Adrenal gland (tissue), 12 donors: ENCODE measurements around the gene DCAF11. TPM values are rescaled to one million over a fixed set of nuclear protein-coding genes. Genes with fewer than 3 reads are reported as not detected.

ENCODE experiments used
- DNase-seq, 7 donors: peaks; one replicate each; pipeline ENCODE4 v3.0.0-alpha.2; 2019 to 2020
- H3K27ac ChIP-seq, 5 donors: fragments of 200-600 bp; sonication (generic) in 4 of 5; 1 replicate in 3 of 5; 2 replicates in 2 of 5; pipeline versions ENCODE4 v1.5.1 to v1.8.0; 2016 to 2020; ENCODE audit warnings: mild to moderate bottlenecking in 1 of 5
- H3K27me3 ChIP-seq: fragments of 200-600 bp; 2 replicates; pipeline ENCODE4 v1.8.0; 2021
- H3K36me3 ChIP-seq, 2 donors: fragments of 200-600 bp; replicated peaks in 1 of 2; 1 replicate in 1 of 2; 2 replicates in 1 of 2; pipeline versions ENCODE4 v1.5.1 to v1.8.0; 2018 to 2022
- H3K4me1 ChIP-seq, 2 donors: fragments of 200-600 bp; replicated peaks in 1 of 2; 1 replicate in 1 of 2; 2 replicates in 1 of 2; pipeline versions ENCODE4 v1.5.1 to v1.8.0; 2018 to 2021
- H3K4me3 ChIP-seq, 4 donors: fragments of 200-600 bp; sonication (generic) in 3 of 4; one replicate each; pipeline ENCODE4 v1.5.1; 2016 to 2018
- H3K9me3 ChIP-seq, 3 donors: fragments of 200-600 bp; sonication (generic) in 1 of 3; replicated peaks in 1 of 3; 1 replicate in 2 of 3; 2 replicates in 1 of 3; pipeline versions ENCODE4 v1.5.1 to v1.8.0; 2016 to 2021
- CTCF ChIP-seq, 6 experiments: fragments of 450-650 bp in 4 of 6; fragments of 200-600 bp in 2 of 6; sonication (generic) in 1 of 6; IDR thresholded peaks; 1 replicate in 5 of 6; 2 replicates in 1 of 6; pipeline versions ENCODE4 v1.5.1 to v1.8.0; 2016 to 2021; ENCODE audit warnings: antibody characterized with exemption in 6 of 6, mild to moderate bottlenecking in 2 of 6, moderate library complexity in 1 of 6
- POLR2A ChIP-seq, 2 donors: fragments of 450-650 bp; IDR thresholded peaks; one replicate each; pipeline ENCODE4 v1.6.1; 2017; ENCODE audit warnings: antibody characterized with exemption in 2 of 2, mild to moderate bottlenecking in 2 of 2, moderate library complexity in 1 of 2
- WGBS, 4 donors: extraction: QIAGEN DNeasy Blood & Tissue Kit in 2 of 4; methylation state at CpG; one replicate each; pipeline versions ENCODE4 v1.1.5 to v1.1.7; 2013 to 2017; 5-methylcytosine and 5-hydroxymethylcytosine counted together
- intact Hi-C, 2 donors: fragments of 100-400 bp; cut with DNase I; formaldehyde crosslinking; loops; one replicate each; pipeline versions ENCODE4 v1.14.1 to v1.15.0; 2022 to 2023
- polyA plus RNA-seq, 3 donors: library from polyadenylated mRNA; stranded (reverse); fragments of 200-250 nt in 2 of 3; fragments of 350-450 nt in 1 of 3; fragmentation: Illumina TruSeq in 1 of 3; extraction: RNeasy Lipid Tissue Mini Kit (QIAGEN cat#74804) in 1 of 3; gene quantifications; one replicate each; pipeline ENCODE4 v1.2.3, GENCODE V29; 2013 to 2014
- total RNA-seq, 9 donors: library from RNA; depleted of rRNA in 4 of 9; stranded (reverse); fragments of >200 nt in 4 of 9; fragments of 120-200 nt in 1 of 9; fragmentation: NEBNext Ultra II Directional in 1 of 9; extraction: Animal tissue kit (Norgen Biotek cat#: 25700) in 1 of 9; gene quantifications; one replicate each; pipeline versions ENCODE4 v1.1.0 to v1.2.4, GENCODE V29; 2013 to 2023
- donor health status: healthy with polysubstance abuse.
- donor health status: Bipolar disorder and iron deficiency.
- donor health status: DM: yes; HTN: yes; CAD: no.
- donor health status: DM: no; HTN: no; CAD: no.
- donor health status: DM: no; HTN: no; CAD: no.
- donor health status: DM: yes; HTN: yes; CAD: no.

Gene DCAF11
- total and polyA plus RNA-seq, 12 donors, result 40.4 to 401 (median 120) TPM

- intact Hi-C loops, result no loop called here
- no peaks in the 10 kb centered on the region for H3K27me3 ChIP-seq
- H3K4me1 ChIP-seq, result peaks cover 4 to 14% of the 10 kb centered on the region in 2 donors
- TF ChIP-seq CTCF (IDR thresholded peaks at IDR 0.05) (no peak), POLR2A (IDR thresholded peaks at IDR 0.05) (no peak)
- no peaks in the 10 kb centered on the region for H3K9me3 ChIP-seq
- peaks cover 0 to 11% of the 10 kb centered on the region in 2 donors for H3K36me3 ChIP-seq
- no peak for DNase-seq
- no peak overlapping the region for H3K27ac ChIP-seq
- WGBS, 4 donors, result 88 to 96% (median 91%) methylated on average over 11 to 17 of the region's 17 CpGs
- H3K4me3 ChIP-seq, result no peak overlapping the region
Measured at GRCh38 chr14:24098927-24099813, 15.4 kb upstream of the DCAF11 start.

DNA sequence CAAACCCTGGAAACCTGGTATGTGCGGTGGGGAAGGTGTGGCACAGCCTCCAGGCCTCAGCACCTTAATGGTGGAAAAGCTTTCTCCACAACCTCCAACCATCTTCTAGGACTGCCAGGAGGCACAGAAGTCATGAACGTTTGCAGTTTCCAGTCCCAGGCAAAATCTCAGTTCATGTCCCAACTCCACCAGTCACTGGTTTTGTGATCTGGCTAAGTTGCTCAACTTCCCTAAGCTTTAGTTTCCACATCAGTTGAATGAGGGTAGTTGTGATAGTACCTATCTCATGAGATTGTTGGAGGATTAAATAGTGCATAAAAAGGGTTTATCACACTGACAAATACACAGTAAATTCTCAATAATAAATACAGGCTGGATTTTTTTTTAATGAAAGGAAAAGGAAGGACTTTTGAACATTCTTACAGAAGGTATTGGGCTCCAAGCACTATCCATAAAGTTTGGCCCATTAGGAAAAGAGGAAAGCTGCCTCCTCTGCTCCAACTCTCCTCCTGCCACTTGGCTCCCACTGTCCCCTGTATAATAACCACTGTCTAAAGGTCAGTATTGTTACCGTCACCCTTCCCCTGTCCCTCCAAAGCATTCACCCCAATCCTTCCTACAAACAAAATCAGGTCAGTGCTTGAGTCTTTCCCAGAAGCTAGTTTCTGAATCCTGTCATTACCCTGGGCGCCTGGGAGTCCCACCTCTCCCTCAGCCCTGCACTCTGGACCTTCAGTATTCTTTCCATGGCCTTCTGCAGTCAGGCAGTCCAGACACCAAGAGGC lies 14.2 kb upstream of the DCAF11 start:
- H3K4me3 ChIP-seq, result no peak overlapping the region
- no peaks in the 10 kb centered on the region for H3K9me3 ChIP-seq
- 80 to 90% (median 84%) methylated on average over 4 of the region's 4 CpGs for WGBS, 4 donors
- intact Hi-C loops, result no loop called here
- H3K27me3 ChIP-seq, result no peaks in the 10 kb centered on the region
- peaks cover 0 to 5% of the 10 kb centered on the region in 2 donors for H3K4me1 ChIP-seq
- no peak for DNase-seq
- TF ChIP-seq POLR2A (IDR thresholded peaks at IDR 0.05) (no peak), CTCF (IDR thresholded peaks at IDR 0.05) (no peak)
- no peak overlapping the region for H3K27ac ChIP-seq
- peaks cover 0 to 11% of the 10 kb centered on the region in 2 donors for H3K36me3 ChIP-seq

- peaks cover 0 to 11% of the 10 kb centered on the region in 2 donors for H3K36me3 ChIP-seq
Measured at GRCh38 chr14:24100982-24101494, 13.5 kb upstream of the DCAF11 start.

More at GRCh38 chr14:24100982-24101494, 13.5 kb upstream of the DCAF11 start:
- 89 to 100% (median 93%) methylated on average over 3 of the region's 3 CpGs for WGBS, 4 donors
- intact Hi-C loops, result no loop called here
- TF ChIP-seq CTCF (IDR thresholded peaks at IDR 0.05) (no peak), POLR2A (IDR thresholded peaks at IDR 0.05) (no peak)
- Histone ChIP-seq H3K9me3 (no peaks in the 10 kb centered on the region), H3K27ac (no peak overlapping the region), H3K4me1 (no peaks in the 10 kb centered on the region), H3K27me3 (no peaks in the 10 kb centered on the region), H3K4me3 (no peak overlapping the region)
- no peak for DNase-seq
